Measurements from ENCODE around the gene KLK7.

DNA sequence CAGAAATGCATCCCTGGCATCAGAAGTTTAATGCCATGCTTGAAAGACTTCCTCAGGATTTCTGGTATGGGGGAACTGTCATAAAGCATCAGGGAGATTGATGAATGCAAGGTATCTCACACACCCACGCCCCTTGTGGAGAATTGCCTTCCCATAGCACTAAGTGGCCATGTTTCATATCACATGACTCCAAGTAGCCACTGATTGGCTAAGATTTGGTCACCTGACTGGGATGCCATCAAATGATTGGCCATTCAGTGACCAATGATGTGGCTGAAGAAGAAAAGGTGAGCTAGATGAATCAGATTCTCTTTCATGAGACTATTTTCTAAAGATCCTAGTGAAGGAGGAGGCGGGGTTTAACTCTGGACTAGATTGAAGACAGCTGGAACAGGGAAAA lies 10.4 kb upstream of the KLK7 start:
- TF ChIP-seq GATA2 (IDR thresholded peaks at IDR 0.05; ENCODE audit: low read depth, low read length) (no peak), GATA3 (IDR thresholded peaks at IDR 0.05; ENCODE audit: low read depth, low read length) (no peak)
